GM18858 (cell line): Measurements from ENCODE around the gene QSER1.

Experiments used
- ATAC-seq: cut with Tn5 transposase; IDR thresholded peaks from one replicate; pipeline ENCODE4 v1.9.1; 2021; ENCODE audit not compliant: unreplicated experiment

The QSER1 gene

GRCh38 chr11:32890843-32891656 is 1.6 kb upstream of the QSER1 start:
- no peak for ATAC-seq

- no peak for ATAC-seq
Measured at GRCh38 chr11:32891657-32892354, 805 bp upstream of the QSER1 start.

GRCh38 chr11:32893093-32893342 is 407 bp downstream of the QSER1 start:
- ATAC-seq = no peak

GRCh38 chr11:32893343-32894148 is 935 bp downstream of the QSER1 start:
- no peak for ATAC-seq

GRCh38 chr11:32894149-32894827 is 1.7 kb downstream of the QSER1 start:
- no peak for ATAC-seq

GRCh38 chr11:32894921-32895320 is 2.3 kb downstream of the QSER1 start:
- ATAC-seq = no peak

- no peak for ATAC-seq
Measured at GRCh38 chr11:32895471-32895870, 2.9 kb downstream of the QSER1 start.

GRCh38 chr11:32897103-32897502 is 4.5 kb downstream of the QSER1 start:
- no peak for ATAC-seq

- peak; percentile 57 for ATAC-seq
Measured at GRCh38 chr11:32899438-32899837, 6.8 kb downstream of the QSER1 start.

GRCh38 chr11:32902089-32902665 is 9.6 kb downstream of the QSER1 start:
- no peak for ATAC-seq

GRCh38 chr11:32905028-32905667 is 12.5 kb downstream of the QSER1 start:
- ATAC-seq = no peak

- ATAC-seq = no peak
Measured at GRCh38 chr11:32908619-32909018, 16.0 kb downstream of the QSER1 start.

GRCh38 chr11:32911413-32911812 is 18.8 kb downstream of the QSER1 start:
- no peak for ATAC-seq

- ATAC-seq = no peak
Measured at GRCh38 chr11:32913445-32913844, 20.8 kb downstream of the QSER1 start.

GRCh38 chr11:32916361-32916760 is 23.8 kb downstream of the QSER1 start:
- no peak for ATAC-seq

GRCh38 chr11:32916994-32917393 is 24.4 kb downstream of the QSER1 start:
- no peak for ATAC-seq

GRCh38 chr11:32918427-32918826 is 25.8 kb downstream of the QSER1 start:
- no peak for ATAC-seq

- no peak for ATAC-seq
Measured at GRCh38 chr11:32919338-32919737, 26.7 kb downstream of the QSER1 start.

GRCh38 chr11:32920570-32920969 is 28.0 kb downstream of the QSER1 start:
- no peak for ATAC-seq

- ATAC-seq = no peak
Measured at GRCh38 chr11:32921204-32921603, 28.6 kb downstream of the QSER1 start.
